Neural progenitor cell (in vitro differentiated cells): ENCODE results near the gene ZBTB49.

Source experiments
- CTCF ChIP-seq: fragments of 200-600 bp; sonication (generic); IDR thresholded peaks from 2 replicates; pipeline ENCODE4 v1.5.1; 2017; ENCODE audit warnings: antibody characterized with exemption, mild to moderate bottlenecking
- EZH2 ChIP-seq: fragments of 200-600 bp; sonication (generic); IDR thresholded peaks from 2 replicates; pipeline ENCODE4 v1.6.1; 2017; ENCODE audit warnings: antibody characterized with exemption, mild to moderate bottlenecking, moderate library complexity
- EZH2phosphoT487 ChIP-seq: fragments of 200-600 bp; sonication (generic); IDR thresholded peaks from 2 replicates; pipeline ENCODE4 v1.6.1; 2017; ENCODE audit warnings: antibody characterized with exemption

GRCh38 chr4:4254666-4255065, 35.4 kb upstream of the ZBTB49 start:
- TF ChIP-seq CTCF (no peak), EZH2 (no peak), EZH2phosphoT487 (no peak)
